NK-92 treated with Interleukin-12 subunit alpha and Interleukin-12 subunit beta, amount 100 ng/mL, for 24 hours (cell line): ENCODE results near the gene F7.
"Not testable (repeated sequence)": the region's sequence is repeated elsewhere in the genome, so short reads cannot be mapped to it uniquely, and the experiment has no call there.

Experiments
- DNase-seq: peaks from one replicate; lab custom pipeline; 2025; lab: John Stamatoyannopoulos, UW

F7 gene

GRCh38 chr13:113072376-113072775 lies 33.2 kb upstream of the F7 start:
- DNase-seq, result no peak

GRCh38 chr13:113073942-113074341 lies 31.6 kb upstream of the F7 start:
- DNase-seq, result no peak

- no peak for DNase-seq
Observed at GRCh38 chr13:113074401-113074800, 31.2 kb upstream of the F7 start.

GRCh38 chr13:113074876-113075275 lies 30.7 kb upstream of the F7 start:
- no peak for DNase-seq

- no peak for DNase-seq
Observed at GRCh38 chr13:113075711-113076110, 29.9 kb upstream of the F7 start.

- no peak for DNase-seq
Observed at GRCh38 chr13:113076681-113077401, 28.8 kb upstream of the F7 start.

- DNase-seq, result no peak
Observed at GRCh38 chr13:113077566-113077952, 28.0 kb upstream of the F7 start.

- DNase-seq, result no peak
Observed at GRCh38 chr13:113077953-113078901, 27.4 kb upstream of the F7 start.

- DNase-seq, result no peak
Observed at GRCh38 chr13:113078902-113079780, 26.4 kb upstream of the F7 start.

GRCh38 chr13:113079781-113080080 lies 25.9 kb upstream of the F7 start:
- DNase-seq, result not testable (repeated sequence)

GRCh38 chr13:113080361-113080831 lies 25.2 kb upstream of the F7 start:
- no peak for DNase-seq

- no peak for DNase-seq
Observed at GRCh38 chr13:113080901-113081521, 24.6 kb upstream of the F7 start.

- no peak for DNase-seq
Observed at GRCh38 chr13:113082198-113083021, 23.2 kb upstream of the F7 start.

GRCh38 chr13:113083022-113083373 lies 22.6 kb upstream of the F7 start:
- DNase-seq, result no peak

- DNase-seq, result no peak
Observed at GRCh38 chr13:113083402-113084061, 22.1 kb upstream of the F7 start.

GRCh38 chr13:113084094-113084942 lies 21.3 kb upstream of the F7 start:
- DNase-seq, result no peak

- no peak for DNase-seq
Observed at GRCh38 chr13:113084943-113085540, 20.5 kb upstream of the F7 start.

GRCh38 chr13:113086031-113086750 lies 19.4 kb upstream of the F7 start:
- no peak for DNase-seq
